Neural cell (in vitro differentiated cells): ENCODE results near the gene MSI2.

ENCODE experiments used
- CTCF ChIP-seq: fragments of 450-650 bp; IDR thresholded peaks from 2 replicates; pipeline ENCODE4 v1.5.1; 2014; ENCODE audit warnings: antibody characterized with exemption, mild to moderate bottlenecking, moderate library complexity; ENCODE audit not compliant: poor library complexity, severe bottlenecking
- MXI1 ChIP-seq: fragments of 450-650 bp; conservative IDR thresholded peaks from 2 replicates; pipeline ENCODE4 v1.6.1; 2014; ENCODE audit warnings: antibody characterized with exemption, mild to moderate bottlenecking; ENCODE audit not compliant: poor library complexity, severe bottlenecking
- POLR2AphosphoS5 ChIP-seq: IDR thresholded peaks from 2 replicates; pipeline ENCODE4 v1.6.1; 2012
- SMC3 ChIP-seq: fragments of 450-650 bp; conservative IDR thresholded peaks from 2 replicates; pipeline ENCODE4 v1.6.1; 2014; ENCODE audit warnings: antibody characterized with exemption, mild to moderate bottlenecking, moderate library complexity; ENCODE audit not compliant: poor library complexity
- TAF1 ChIP-seq: IDR thresholded peaks from 2 replicates; pipeline ENCODE4 v1.6.1; 2012; ENCODE audit warnings: low read depth

GRCh38 chr17:57247913-57248312 is 8.4 kb upstream of the MSI2 start:
- TF ChIP-seq CTCF, result no peak
- TF ChIP-seq POLR2AphosphoS5, result no peak
- no peak for TF ChIP-seq MXI1
- TF ChIP-seq TAF1, result no peak
- TF ChIP-seq SMC3, result no peak
